Measurements from ENCODE around the gene WNT9A.

DNA sequence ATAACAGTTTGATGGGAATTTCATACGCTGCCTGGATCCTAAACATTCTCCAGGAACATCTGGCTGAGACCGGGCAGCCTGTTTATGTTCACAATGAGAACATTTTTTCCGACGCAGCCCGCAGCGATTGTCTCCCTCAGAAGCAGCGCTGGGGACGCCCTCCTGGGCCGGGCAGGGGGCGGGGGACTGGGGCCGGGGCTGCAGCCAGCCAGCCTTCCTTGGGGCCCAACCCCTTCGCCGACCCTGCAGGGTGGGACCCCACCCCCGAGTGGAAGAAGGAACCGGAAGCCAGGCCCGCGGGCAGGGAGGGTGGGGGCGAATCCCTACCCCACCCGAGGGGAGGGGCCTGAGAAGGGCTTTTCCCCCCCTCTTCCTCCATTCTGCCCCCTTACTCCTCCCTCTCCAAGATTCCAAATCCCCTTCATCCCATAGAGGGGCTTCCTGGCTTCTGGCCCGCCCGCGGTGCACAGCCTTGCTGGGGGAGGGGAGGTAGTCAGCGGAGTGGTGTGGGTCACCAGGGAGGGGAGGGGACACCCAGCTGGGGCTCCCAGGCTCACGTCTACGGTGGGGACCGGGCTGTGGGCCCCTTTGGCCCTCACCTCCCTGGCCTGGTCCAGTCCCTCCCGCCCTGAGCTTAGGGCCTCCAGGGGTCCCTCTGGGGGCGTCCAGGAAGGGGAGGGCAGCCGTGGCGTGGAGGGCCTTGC lies 60.6 kb downstream of the WNT9A start:
- TF ChIP-seq, protein P1, sequence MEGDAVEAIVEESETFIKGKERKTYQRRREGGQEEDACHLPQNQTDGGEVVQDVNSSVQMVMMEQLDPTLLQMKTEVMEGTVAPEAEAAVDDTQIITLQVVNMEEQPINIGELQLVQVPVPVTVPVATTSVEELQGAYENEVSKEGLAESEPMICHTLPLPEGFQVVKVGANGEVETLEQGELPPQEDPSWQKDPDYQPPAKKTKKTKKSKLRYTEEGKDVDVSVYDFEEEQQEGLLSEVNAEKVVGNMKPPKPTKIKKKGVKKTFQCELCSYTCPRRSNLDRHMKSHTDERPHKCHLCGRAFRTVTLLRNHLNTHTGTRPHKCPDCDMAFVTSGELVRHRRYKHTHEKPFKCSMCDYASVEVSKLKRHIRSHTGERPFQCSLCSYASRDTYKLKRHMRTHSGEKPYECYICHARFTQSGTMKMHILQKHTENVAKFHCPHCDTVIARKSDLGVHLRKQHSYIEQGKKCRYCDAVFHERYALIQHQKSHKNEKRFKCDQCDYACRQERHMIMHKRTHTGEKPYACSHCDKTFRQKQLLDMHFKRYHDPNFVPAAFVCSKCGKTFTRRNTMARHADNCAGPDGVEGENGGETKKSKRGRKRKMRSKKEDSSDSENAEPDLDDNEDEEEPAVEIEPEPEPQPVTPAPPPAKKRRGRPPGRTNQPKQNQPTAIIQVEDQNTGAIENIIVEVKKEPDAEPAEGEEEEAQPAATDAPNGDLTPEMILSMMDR (IDR thresholded peaks at IDR 0.05), result no peak
- TF ChIP-seq POLR2A (IDR thresholded peaks at IDR 0.05), result no peak
